SW480 (cell line): ENCODE measurements around the gene CTXN2.

Source experiments
- DNase-seq: peaks from one replicate; pipeline ENCODE4 v3.0.0-alpha.2; 2016; ENCODE audit warnings: low spot score

CTXN2 gene

GRCh38 chr15:48222627-48223026, 31.2 kb downstream of the CTXN2 start:
- no peak for DNase-seq

DNA sequence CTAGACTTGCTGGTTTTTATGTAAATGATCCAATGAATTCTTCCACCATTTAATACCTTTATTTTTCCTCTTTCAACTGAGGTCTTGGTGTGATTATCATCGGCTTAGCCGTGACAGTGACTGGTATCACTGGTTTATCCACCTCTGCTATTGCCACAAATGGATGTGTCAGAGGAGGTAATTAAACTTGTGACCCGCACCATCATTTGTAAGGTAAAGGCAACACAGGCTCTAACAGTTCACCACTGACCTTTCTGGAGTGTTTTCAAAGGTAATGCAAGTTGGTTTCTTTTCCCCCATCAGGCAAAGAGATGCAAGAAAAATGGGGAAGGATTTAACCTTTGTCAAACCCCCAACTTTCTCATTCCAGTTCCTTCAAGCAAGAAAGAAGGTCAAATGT, 34.3 kb downstream of the CTXN2 start:
- DNase-seq: no peak

GRCh38 chr15:48230498-48230897, 39.0 kb downstream of the CTXN2 start:
- DNase-seq: no peak

GRCh38 chr15:48233246-48233645, 41.8 kb downstream of the CTXN2 start:
- no peak for DNase-seq

DNA sequence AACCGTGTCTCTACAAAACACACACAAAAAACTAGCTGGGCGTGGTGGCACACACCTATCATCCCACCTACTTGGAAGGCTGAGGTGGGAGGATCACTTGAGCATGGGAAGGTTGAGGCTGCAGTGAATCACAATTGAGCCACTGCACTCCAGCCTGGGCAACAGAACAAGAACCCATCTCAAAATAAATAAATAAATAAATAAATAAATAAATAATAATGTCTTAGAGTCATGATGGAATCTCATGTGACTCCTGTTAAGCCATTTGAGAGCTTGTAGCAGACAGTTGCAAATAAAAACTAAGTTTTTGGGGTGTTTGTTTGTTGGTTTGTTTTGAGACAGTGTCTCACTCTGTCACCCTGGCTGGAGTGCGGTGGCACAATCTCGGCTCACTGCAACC, 47.9 kb downstream of the CTXN2 start:
- no peak for DNase-seq

GRCh38 chr15:48242015-48242414, 50.5 kb downstream of the CTXN2 start:
- DNase-seq: no peak

DNA sequence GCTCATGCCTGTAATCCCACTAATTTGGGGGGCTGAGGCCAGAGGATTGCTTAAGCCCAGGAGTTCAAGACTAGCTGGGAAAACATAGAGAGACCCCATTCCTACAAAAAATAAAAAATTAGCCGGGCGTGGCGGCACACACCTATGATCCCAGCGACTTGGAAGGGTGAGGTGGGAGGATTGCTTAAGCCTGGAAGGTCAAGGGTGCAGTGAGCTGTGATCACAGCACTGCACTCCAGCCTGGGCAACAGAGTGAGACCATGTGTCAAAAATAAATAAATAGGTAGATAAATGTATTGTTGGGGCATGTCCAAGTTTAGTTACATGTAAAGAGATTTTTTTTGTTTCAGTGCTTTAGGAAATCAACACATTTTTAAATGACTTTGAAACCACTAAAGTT, 51.1 kb downstream of the CTXN2 start:
- DNase-seq: no peak

DNA sequence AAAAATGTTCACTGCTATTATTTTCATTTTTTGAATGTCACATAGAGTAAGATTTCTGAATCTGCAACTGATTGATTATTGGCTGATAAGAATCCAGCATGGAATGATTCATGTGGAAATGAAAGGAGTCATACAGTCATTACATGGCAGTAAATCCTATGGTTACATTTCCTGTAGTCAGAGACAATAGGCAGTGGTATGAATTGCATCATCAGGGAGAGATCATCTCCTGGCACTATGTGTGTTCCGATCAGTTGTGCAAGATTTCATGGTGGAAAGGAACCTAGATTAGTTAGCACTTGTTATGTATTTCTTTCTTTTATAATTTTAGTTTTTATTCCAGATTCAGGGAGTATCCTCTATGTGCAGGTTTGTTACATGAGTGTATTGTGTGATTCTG, 53.5 kb downstream of the CTXN2 start:
- no peak for DNase-seq

- no peak for DNase-seq
Measured at GRCh38 chr15:48248414-48248813, 56.9 kb downstream of the CTXN2 start.

DNA sequence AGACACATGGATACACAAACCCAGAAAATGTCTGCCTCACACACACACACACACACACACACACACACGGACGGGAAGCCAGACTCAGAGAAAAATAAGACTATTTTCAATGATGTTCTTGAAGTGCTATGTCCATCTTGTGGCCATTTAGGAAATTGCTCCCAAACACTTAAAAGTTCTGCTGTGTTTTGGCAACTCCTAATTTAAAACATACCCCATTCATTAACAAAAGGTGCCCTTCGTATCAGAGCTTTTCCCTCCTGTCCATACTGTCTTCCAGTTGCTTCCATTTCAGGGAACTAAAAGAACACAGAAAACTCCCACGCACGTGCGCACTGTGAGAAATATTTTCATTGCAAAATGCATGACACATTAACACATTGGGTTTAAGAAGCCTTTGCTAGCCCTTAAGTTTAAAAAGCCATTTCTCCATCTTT, 59.2 kb downstream of the CTXN2 start:
- peak; percentile 53 for DNase-seq

DNA sequence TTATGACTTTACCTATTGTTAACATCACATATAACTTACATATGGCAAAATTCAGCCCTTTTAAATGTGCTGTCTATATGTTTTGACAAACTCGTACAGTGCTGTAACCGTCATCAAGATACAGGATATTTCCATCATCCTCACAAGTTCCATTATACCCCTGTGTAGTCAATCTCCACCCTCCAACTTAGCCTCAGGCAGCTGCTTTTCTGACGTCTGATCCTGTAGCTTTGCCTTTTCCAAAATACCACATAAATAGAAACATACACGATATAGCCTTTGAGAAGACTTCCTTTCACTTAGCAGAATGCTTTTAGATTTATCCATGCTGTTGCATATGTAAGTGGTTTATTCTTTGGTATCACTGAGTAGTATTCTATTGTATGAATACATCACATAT, 61.7 kb downstream of the CTXN2 start:
- DNase-seq: no peak
